Measurements from ENCODE around the gene FFAR1.
A peak's percentile ranks its signal among the peaks of the same experiment; 100 is the strongest.

DNA sequence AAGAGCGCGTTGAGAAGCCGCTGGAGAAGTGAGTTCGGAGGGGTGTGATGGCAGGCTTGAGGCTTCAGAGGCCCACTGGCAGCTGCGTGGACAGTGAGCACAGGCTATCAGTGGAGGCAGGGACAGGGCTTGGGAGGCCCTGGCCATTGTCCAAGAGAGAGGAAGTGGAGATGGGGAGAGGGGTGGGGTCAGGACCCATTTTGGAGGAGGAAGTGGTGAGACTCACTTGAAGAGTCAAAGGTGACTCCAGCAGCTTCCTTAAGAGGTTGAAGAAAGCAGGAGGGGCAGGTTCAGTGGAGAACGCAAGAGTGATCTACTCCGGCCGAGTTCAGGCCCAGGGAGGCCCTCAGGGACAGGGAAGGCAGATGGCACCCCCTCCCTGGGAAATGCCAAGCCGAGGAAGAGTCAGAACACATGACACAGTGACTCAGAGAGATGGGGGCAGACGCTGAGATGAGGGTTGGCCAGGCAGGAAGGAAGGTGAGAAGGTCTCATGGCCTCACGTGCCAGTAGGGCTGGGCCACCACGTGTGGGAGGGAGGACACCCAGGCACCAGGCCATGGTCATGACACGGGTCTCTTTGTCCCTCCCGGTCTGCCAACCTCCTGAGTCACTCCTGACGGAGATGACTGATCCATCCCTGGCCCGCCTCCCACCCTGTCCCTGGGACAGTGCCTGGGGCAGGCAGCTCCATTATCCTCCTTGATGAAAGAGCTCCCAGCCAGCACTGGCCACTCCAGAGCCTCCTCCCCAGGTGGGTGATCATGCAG, 28.8 kb upstream of the FFAR1 start:
- TF ChIP-seq TAF1 (IDR thresholded peaks at IDR 0.05; ENCODE audit: low read depth) (no peak), NFIC (IDR thresholded peaks at IDR 0.05) (no peak), YY1 (IDR thresholded peaks at IDR 0.05; ENCODE audit: low read depth) (no peak)
- TF ChIP-seq, protein P1, sequence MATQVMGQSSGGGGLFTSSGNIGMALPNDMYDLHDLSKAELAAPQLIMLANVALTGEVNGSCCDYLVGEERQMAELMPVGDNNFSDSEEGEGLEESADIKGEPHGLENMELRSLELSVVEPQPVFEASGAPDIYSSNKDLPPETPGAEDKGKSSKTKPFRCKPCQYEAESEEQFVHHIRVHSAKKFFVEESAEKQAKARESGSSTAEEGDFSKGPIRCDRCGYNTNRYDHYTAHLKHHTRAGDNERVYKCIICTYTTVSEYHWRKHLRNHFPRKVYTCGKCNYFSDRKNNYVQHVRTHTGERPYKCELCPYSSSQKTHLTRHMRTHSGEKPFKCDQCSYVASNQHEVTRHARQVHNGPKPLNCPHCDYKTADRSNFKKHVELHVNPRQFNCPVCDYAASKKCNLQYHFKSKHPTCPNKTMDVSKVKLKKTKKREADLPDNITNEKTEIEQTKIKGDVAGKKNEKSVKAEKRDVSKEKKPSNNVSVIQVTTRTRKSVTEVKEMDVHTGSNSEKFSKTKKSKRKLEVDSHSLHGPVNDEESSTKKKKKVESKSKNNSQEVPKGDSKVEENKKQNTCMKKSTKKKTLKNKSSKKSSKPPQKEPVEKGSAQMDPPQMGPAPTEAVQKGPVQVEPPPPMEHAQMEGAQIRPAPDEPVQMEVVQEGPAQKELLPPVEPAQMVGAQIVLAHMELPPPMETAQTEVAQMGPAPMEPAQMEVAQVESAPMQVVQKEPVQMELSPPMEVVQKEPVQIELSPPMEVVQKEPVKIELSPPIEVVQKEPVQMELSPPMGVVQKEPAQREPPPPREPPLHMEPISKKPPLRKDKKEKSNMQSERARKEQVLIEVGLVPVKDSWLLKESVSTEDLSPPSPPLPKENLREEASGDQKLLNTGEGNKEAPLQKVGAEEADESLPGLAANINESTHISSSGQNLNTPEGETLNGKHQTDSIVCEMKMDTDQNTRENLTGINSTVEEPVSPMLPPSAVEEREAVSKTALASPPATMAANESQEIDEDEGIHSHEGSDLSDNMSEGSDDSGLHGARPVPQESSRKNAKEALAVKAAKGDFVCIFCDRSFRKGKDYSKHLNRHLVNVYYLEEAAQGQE (IDR thresholded peaks at IDR 0.05; ENCODE audit: low read depth), result no peak
- TF ChIP-seq, protein P2, sequence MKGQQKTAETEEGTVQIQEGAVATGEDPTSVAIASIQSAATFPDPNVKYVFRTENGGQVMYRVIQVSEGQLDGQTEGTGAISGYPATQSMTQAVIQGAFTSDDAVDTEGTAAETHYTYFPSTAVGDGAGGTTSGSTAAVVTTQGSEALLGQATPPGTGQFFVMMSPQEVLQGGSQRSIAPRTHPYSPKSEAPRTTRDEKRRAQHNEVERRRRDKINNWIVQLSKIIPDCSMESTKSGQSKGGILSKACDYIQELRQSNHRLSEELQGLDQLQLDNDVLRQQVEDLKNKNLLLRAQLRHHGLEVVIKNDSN (IDR thresholded peaks at IDR 0.05), result peak; percentile 35; the same call in 1 of the 2 replicates

Data from Ishikawa (cell line).